SK-N-MC (cell line): ENCODE data around the gene FH.

ENCODE experiments used
- DNase-seq: peaks from one replicate; pipeline ENCODE4 v3.0.0-alpha.2; 2011; ENCODE audit warnings: low read depth, low spot score
- H3K27ac ChIP-seq: fragments of 200-600 bp; sonication (generic); 2 replicates; pipeline ENCODE4 v1.5.1; 2016; ENCODE audit warnings: mixed run types
- H3K36me3 ChIP-seq: fragments of 200-600 bp; sonication (generic); 2 replicates; pipeline ENCODE4 v1.6.1; 2017; ENCODE audit warnings: antibody characterized with exemption, low read length, mixed read lengths; ENCODE audit not compliant: insufficient read depth
- H3K4me3 ChIP-seq: fragments of 200-600 bp; sonication (generic); 2 replicates; pipeline ENCODE4 v1.5.1; 2016
- H3K9ac ChIP-seq: fragments of 200-600 bp; sonication (generic); 2 replicates; pipeline ENCODE4 v1.8.0; 2017; ENCODE audit warnings: mixed run types, mixed read lengths; ENCODE audit not compliant: insufficient read length
- H3K9me3 ChIP-seq: fragments of 200-600 bp; sonication (generic); 2 replicates; pipeline ENCODE4 v1.6.1; 2017; ENCODE audit warnings: low read depth, mild to moderate bottlenecking, antibody characterized with exemption, low read length, moderate library complexity, mixed read lengths
- EZH2 ChIP-seq: fragments of 200-600 bp; sonication (generic); IDR thresholded peaks from one replicate; pipeline ENCODE4 v1.6.1; 2017; ENCODE audit warnings: antibody characterized with exemption
- FOXP2 ChIP-seq: optimal IDR thresholded peaks from 2 replicates; pipeline ENCODE3; 2011; ENCODE audit warnings: mild to moderate bottlenecking, moderate library complexity; ENCODE audit not compliant: insufficient read depth; ENCODE audit errors: extremely low read length, control extremely low read depth
- POLR2AphosphoS5 ChIP-seq: IDR thresholded peaks from 2 replicates; pipeline ENCODE4 v1.6.1; 2012; ENCODE audit warnings: mild to moderate bottlenecking, low read depth, low read length, borderline replicate concordance

The FH gene

GRCh38 chr1:241459186-241459802 is 60.3 kb downstream of the FH start:
- TF ChIP-seq FOXP2 (no peak), POLR2AphosphoS5 (no peak), EZH2 (no peak)
- no peak overlapping the region for H3K9ac ChIP-seq

GRCh38 chr1:241457421-241457820 is 62.1 kb downstream of the FH start:
- Histone ChIP-seq H3K36me3 (no peaks in the 10 kb centered on the region), H3K9ac (no peak overlapping the region), H3K9me3 (no peaks in the 10 kb centered on the region), H3K4me3 (no peak overlapping the region), H3K27ac (no peak overlapping the region)
- TF ChIP-seq FOXP2 (no peak), POLR2AphosphoS5 (no peak), EZH2 (no peak)
- no peak for DNase-seq

More at GRCh38 chr1:241459186-241459802, 60.3 kb downstream of the FH start:
- Histone ChIP-seq H3K27ac (no peak overlapping the region), H3K36me3 (no peaks in the 10 kb centered on the region), H3K9me3 (no peaks in the 10 kb centered on the region), H3K4me3 (no peak overlapping the region)
- DNase-seq: no peak

GRCh38 chr1:241456743-241457142 is 62.8 kb downstream of the FH start:
- no peak overlapping the region for H3K27ac ChIP-seq
- no peaks in the 10 kb centered on the region for H3K36me3 ChIP-seq
- no peak for TF ChIP-seq EZH2
- TF ChIP-seq FOXP2: no peak
- no peak for TF ChIP-seq POLR2AphosphoS5
- H3K9ac ChIP-seq: no peak overlapping the region
- DNase-seq: no peak
- no peaks in the 10 kb centered on the region for H3K9me3 ChIP-seq
- no peak overlapping the region for H3K4me3 ChIP-seq

- Histone ChIP-seq H3K9me3 (no peaks in the 10 kb centered on the region), H3K27ac (no peak overlapping the region), H3K4me3 (no peak overlapping the region), H3K9ac (no peak overlapping the region), H3K36me3 (no peaks in the 10 kb centered on the region)
- DNase-seq: no peak
- TF ChIP-seq EZH2: no peak
- TF ChIP-seq FOXP2: no peak
- no peak for TF ChIP-seq POLR2AphosphoS5
Measured at GRCh38 chr1:241453732-241454131, 65.8 kb downstream of the FH start.

GRCh38 chr1:241451956-241452355 is 67.6 kb downstream of the FH start:
- Histone ChIP-seq H3K9ac (no peak overlapping the region), H3K27ac (no peak overlapping the region), H3K9me3 (no peaks in the 10 kb centered on the region), H3K4me3 (no peak overlapping the region), H3K36me3 (no peaks in the 10 kb centered on the region)
- DNase-seq: no peak
- TF ChIP-seq FOXP2 (no peak), EZH2 (no peak), POLR2AphosphoS5 (no peak)
